GM12891 (cell line): ENCODE results near the gene NABP2. TPM values are rescaled to one million over a fixed set of nuclear protein-coding genes. Genes with fewer than 3 reads are reported as not detected.
A peak's percentile ranks its signal among the peaks of the same experiment; 100 is the strongest.

ENCODE experiments used
- DNase-seq: peaks from one replicate; pipeline ENCODE4 v3.0.0; 2011; ENCODE audit warnings: low spot score; ENCODE audit not compliant: insufficient read length
- FAIRE-seq: peaks from 2 replicates; lab custom pipeline; 2011; peaks lifted over from hg19 to GRCh38; lab: Jason Lieb, UNC
- PAX5 ChIP-seq: IDR thresholded peaks from 2 replicates; pipeline ENCODE4 v1.6.1; 2011; ENCODE audit warnings: low read length, moderate library complexity, mild to moderate bottlenecking; ENCODE audit not compliant: insufficient read depth, severe bottlenecking
- POLR2A ChIP-seq: IDR thresholded peaks from 2 replicates; pipeline ENCODE4 v1.6.1; 2011; ENCODE audit warnings: low read depth, low read length, control low read depth
- POLR2AphosphoS5 ChIP-seq: IDR thresholded peaks from 2 replicates; pipeline ENCODE4 v1.6.1; 2011; ENCODE audit warnings: low read depth, low read length, control low read depth
- POU2F2 ChIP-seq: IDR thresholded peaks from 2 replicates; pipeline ENCODE4 v1.6.1; 2011; ENCODE audit warnings: low read depth, mild to moderate bottlenecking, control low read depth, low read length, moderate library complexity
- SPI1 ChIP-seq: IDR thresholded peaks from 2 replicates; pipeline ENCODE4 v1.6.1; 2011; ENCODE audit warnings: low read depth, low read length, control low read depth
- TAF1 ChIP-seq: IDR thresholded peaks from 2 replicates; pipeline ENCODE4 v1.6.1; 2011; ENCODE audit warnings: low read depth, low read length, control low read depth
- polyA plus RNA-seq: library from polyadenylated mRNA; unstranded; fragments of >200 nt; gene quantifications from one replicate; pipeline ENCODE4 v1.2.1, GENCODE V29; 2012; ENCODE audit warnings: low read depth, missing spikeins, inconsistent platforms; ENCODE audit not compliant: missing spikeins

Gene NABP2
- 39.2 TPM for polyA plus RNA-seq

- FAIRE-seq (peak; percentile 98), DNase-seq (peak; percentile 99)
- TF ChIP-seq POLR2A: 0 out of 2 replicates have a peak, but pooled peaks have one; percentile 20
- TF ChIP-seq POU2F2: no peak
Observed at GRCh38 chr12:56224102-56224701, at the start of gene NABP2. NABP2 (plus strand) TSS chr12:56224342; CDS start chr12:56224857, 515 bp downstream.

- TF ChIP-seq PAX5 (no peak), POU2F2 (no peak), POLR2AphosphoS5 (no peak; the same call in none of the 2 replicates), POLR2A (no peak), TAF1 (no peak), SPI1 (no peak)
- FAIRE-seq: no peak
- DNase-seq: no peak
Observed at GRCh38 chr12:56178347-56178746, 45.8 kb upstream of the NABP2 start.

- FAIRE-seq (no peak), DNase-seq (no peak)
- TF ChIP-seq POLR2AphosphoS5: no peak
Observed at GRCh38 chr12:56186957-56187356, 37.2 kb upstream of the NABP2 start.

GRCh38 chr12:56188131-56188777 is 35.9 kb upstream of the NABP2 start:
- no peak for FAIRE-seq
- DNase-seq: no peak
- TF ChIP-seq POLR2AphosphoS5: no peak
- no peak for TF ChIP-seq POU2F2
- no peak for TF ChIP-seq SPI1
- no peak for TF ChIP-seq POLR2A
- TF ChIP-seq TAF1: no peak
- no peak for TF ChIP-seq PAX5

GRCh38 chr12:56188778-56189098 is 35.4 kb upstream of the NABP2 start:
- DNase-seq (no peak), FAIRE-seq (no peak)
- no peak for TF ChIP-seq POLR2A
- TF ChIP-seq SPI1: no peak
- no peak for TF ChIP-seq TAF1
- no peak for TF ChIP-seq POLR2AphosphoS5

GRCh38 chr12:56189099-56189917 is 34.8 kb upstream of the NABP2 start, which contains the start of gene SMARCC2:
SMARCC2 (minus strand) TSS chr12:56189483; CDS start chr12:56189461, 22 bp downstream.
- TF ChIP-seq POLR2AphosphoS5 (peak; percentile 28; the same call in 1 of the 2 replicates), POLR2A (peak; percentile 37; the same call in 1 of the 2 replicates), TAF1 (no peak), PAX5 (no peak)
- peak; percentile 89 for DNase-seq
- FAIRE-seq: peak; percentile 87

GRCh38 chr12:56189918-56190694 is 34.0 kb upstream of the NABP2 start:
- no peak for TF ChIP-seq SPI1
- TF ChIP-seq POLR2AphosphoS5: peak; percentile 32; the same call in 1 of the 2 replicates
- peak; percentile 24 for TF ChIP-seq PAX5
- TF ChIP-seq POU2F2: no peak
- TF ChIP-seq TAF1: no peak
- no peak for TF ChIP-seq POLR2A
- peak; percentile 85 for FAIRE-seq
- peak; percentile 62 for DNase-seq

- DNase-seq (no peak), FAIRE-seq (no peak)
- TF ChIP-seq PAX5 (no peak), SPI1 (no peak), TAF1 (no peak), POLR2AphosphoS5 (no peak), POLR2A (no peak), POU2F2 (no peak)
Observed at GRCh38 chr12:56190695-56191155, 33.4 kb upstream of the NABP2 start.

GRCh38 chr12:56192582-56192981 is 31.6 kb upstream of the NABP2 start:
- TF ChIP-seq TAF1: no peak
- no peak for TF ChIP-seq SPI1
- no peak for TF ChIP-seq PAX5
- TF ChIP-seq POLR2AphosphoS5: no peak
- no peak for TF ChIP-seq POU2F2
- TF ChIP-seq POLR2A: no peak
- no peak for DNase-seq
- no peak for FAIRE-seq
